Panc1 (cell line): ENCODE measurements around the gene UBQLN4.

Source experiments
- POLR2AphosphoS5 ChIP-seq: IDR thresholded peaks from 2 replicates; pipeline ENCODE4 v1.6.1; 2012; ENCODE audit warnings: mild to moderate bottlenecking, low read depth, low read length, moderate library complexity
- SIN3A ChIP-seq: IDR thresholded peaks from 2 replicates; pipeline ENCODE4 v1.6.1; 2012; ENCODE audit warnings: low read depth, mild to moderate bottlenecking, low read length, moderate library complexity, borderline replicate concordance; ENCODE audit not compliant: insufficient read depth
- TCF7L2 ChIP-seq: IDR thresholded peaks from 2 replicates; pipeline ENCODE4 v1.6.1; 2011; ENCODE audit warnings: mild to moderate bottlenecking, low read depth, low read length, inconsistent platforms
- TF ChIP-seq, protein P1 (sequence below): fragments of 450-650 bp; IDR thresholded peaks from 2 replicates; pipeline ENCODE4 v1.5.1; 2017; ENCODE audit warnings: mild to moderate bottlenecking
- TF ChIP-seq, protein P2 (sequence below), 2 experiments: IDR thresholded peaks; 2 replicates each; pipeline ENCODE4 v1.6.1; 2011 to 2012; ENCODE audit warnings: low read depth in 2 of 2, control low read depth in 1 of 2, low read length in 1 of 2, mild to moderate bottlenecking in 1 of 2, moderate library complexity in 1 of 2; ENCODE audit not compliant: insufficient read depth in 1 of 2

DNA sequence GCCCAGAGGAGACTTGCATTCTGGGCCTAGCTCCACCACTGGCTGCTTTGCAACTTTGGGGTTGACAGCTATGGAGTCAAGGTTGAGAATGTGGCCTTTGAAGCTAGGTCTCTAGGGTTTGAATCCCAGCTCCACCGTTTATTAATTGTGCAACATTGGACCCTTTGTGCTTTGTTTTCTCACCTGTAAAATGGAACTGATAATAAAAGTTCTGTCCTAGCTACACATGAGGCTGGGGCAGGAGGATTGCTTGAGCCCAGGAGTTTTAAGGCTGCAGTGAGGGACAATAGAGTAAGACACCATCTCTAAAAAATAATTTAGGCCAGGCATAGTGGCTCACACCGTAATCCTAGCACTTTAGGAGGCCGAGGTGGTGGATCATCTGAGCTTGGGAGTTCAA, 45.7 kb upstream of the UBQLN4 start:
- TF ChIP-seq TCF7L2 = no peak
- TF ChIP-seq, protein P1, sequence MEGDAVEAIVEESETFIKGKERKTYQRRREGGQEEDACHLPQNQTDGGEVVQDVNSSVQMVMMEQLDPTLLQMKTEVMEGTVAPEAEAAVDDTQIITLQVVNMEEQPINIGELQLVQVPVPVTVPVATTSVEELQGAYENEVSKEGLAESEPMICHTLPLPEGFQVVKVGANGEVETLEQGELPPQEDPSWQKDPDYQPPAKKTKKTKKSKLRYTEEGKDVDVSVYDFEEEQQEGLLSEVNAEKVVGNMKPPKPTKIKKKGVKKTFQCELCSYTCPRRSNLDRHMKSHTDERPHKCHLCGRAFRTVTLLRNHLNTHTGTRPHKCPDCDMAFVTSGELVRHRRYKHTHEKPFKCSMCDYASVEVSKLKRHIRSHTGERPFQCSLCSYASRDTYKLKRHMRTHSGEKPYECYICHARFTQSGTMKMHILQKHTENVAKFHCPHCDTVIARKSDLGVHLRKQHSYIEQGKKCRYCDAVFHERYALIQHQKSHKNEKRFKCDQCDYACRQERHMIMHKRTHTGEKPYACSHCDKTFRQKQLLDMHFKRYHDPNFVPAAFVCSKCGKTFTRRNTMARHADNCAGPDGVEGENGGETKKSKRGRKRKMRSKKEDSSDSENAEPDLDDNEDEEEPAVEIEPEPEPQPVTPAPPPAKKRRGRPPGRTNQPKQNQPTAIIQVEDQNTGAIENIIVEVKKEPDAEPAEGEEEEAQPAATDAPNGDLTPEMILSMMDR = no peak
- TF ChIP-seq, protein P2, sequence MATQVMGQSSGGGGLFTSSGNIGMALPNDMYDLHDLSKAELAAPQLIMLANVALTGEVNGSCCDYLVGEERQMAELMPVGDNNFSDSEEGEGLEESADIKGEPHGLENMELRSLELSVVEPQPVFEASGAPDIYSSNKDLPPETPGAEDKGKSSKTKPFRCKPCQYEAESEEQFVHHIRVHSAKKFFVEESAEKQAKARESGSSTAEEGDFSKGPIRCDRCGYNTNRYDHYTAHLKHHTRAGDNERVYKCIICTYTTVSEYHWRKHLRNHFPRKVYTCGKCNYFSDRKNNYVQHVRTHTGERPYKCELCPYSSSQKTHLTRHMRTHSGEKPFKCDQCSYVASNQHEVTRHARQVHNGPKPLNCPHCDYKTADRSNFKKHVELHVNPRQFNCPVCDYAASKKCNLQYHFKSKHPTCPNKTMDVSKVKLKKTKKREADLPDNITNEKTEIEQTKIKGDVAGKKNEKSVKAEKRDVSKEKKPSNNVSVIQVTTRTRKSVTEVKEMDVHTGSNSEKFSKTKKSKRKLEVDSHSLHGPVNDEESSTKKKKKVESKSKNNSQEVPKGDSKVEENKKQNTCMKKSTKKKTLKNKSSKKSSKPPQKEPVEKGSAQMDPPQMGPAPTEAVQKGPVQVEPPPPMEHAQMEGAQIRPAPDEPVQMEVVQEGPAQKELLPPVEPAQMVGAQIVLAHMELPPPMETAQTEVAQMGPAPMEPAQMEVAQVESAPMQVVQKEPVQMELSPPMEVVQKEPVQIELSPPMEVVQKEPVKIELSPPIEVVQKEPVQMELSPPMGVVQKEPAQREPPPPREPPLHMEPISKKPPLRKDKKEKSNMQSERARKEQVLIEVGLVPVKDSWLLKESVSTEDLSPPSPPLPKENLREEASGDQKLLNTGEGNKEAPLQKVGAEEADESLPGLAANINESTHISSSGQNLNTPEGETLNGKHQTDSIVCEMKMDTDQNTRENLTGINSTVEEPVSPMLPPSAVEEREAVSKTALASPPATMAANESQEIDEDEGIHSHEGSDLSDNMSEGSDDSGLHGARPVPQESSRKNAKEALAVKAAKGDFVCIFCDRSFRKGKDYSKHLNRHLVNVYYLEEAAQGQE (IDR thresholded peaks at IDR 0.05; ENCODE audit: insufficient read depth in 1 of 2, low read depth in 2 of 2, low read length in 1 of 2) = no peak
- TF ChIP-seq SIN3A = no peak
- TF ChIP-seq POLR2AphosphoS5 = no peak
